ENCODE data around the gene UNC13C. TPM values are rescaled to one million over a fixed set of nuclear protein-coding genes. Genes with fewer than 3 reads are reported as not detected.

Gene UNC13C
- total RNA-seq, 1 donor from 2014 or later, result not detected

DNA sequence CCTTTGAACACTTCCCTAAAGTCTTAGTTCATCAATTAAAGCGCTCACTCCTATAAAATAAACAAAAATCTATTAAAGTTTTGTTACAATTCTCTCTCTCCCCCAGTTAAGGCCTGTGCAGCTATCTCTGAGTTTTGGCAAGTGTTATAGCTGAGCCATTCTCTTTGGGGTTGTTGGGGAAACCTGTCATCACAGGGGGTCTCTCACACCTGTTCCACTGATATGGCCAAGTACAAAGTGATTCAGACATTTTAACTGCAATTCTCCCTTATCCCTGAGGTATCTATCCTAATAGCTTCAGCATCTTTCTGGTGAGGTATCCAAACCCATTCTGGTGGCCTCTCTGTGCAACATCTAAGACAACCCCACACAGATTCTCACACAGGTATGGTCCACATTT, 116.4 kb downstream of the UNC13C start:
- intact Hi-C loops (cut with micrococcal nuclease), result no loop called here
- no peaks in the 10 kb centered on the region for H3K27me3 Mint-ChIP-seq (ENCODE audit: insufficient read depth)
- no peaks in the 10 kb centered on the region for H3K4me1 Mint-ChIP-seq (ENCODE audit: low read depth)
- DNase-seq (ENCODE audit: low spot score), result no peak
- H3K36me3 Mint-ChIP-seq (ENCODE audit: low read depth), result no peaks in the 10 kb centered on the region
- H3K4me3 Mint-ChIP-seq, result no peak overlapping the region
- H3K27ac Mint-ChIP-seq, result no peak overlapping the region
- H3K9me3 Mint-ChIP-seq, result no peaks in the 10 kb centered on the region

DNA sequence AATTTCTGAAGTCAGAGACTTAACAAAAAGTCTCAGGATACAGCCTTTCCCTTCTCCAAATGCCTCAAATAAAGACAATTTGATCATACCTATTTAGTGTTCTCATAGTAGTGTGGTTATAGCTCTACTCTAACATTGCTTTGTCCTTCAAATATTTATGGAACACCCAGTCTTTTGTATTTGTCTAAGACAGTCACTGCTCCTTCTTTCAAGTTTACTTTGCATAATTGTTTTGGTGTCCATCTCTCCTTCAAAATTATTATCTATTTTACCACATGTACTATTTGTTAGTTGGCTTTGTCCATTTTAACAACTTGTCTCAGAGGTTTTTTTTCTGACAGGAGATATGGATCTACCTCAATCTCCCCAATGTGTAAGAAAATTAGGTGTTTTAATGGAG, 118.8 kb downstream of the UNC13C start:
- intact Hi-C loops (cut with micrococcal nuclease), result no loop called here
- Mint-ChIP-seq H3K4me3 (no peak overlapping the region), H3K27ac (no peak overlapping the region), H3K4me1 (ENCODE audit: low read depth) (no peaks in the 10 kb centered on the region), H3K27me3 (ENCODE audit: insufficient read depth) (no peaks in the 10 kb centered on the region), H3K36me3 (ENCODE audit: low read depth) (no peaks in the 10 kb centered on the region), H3K9me3 (no peaks in the 10 kb centered on the region)
- no peak for DNase-seq (ENCODE audit: low spot score)

DNA sequence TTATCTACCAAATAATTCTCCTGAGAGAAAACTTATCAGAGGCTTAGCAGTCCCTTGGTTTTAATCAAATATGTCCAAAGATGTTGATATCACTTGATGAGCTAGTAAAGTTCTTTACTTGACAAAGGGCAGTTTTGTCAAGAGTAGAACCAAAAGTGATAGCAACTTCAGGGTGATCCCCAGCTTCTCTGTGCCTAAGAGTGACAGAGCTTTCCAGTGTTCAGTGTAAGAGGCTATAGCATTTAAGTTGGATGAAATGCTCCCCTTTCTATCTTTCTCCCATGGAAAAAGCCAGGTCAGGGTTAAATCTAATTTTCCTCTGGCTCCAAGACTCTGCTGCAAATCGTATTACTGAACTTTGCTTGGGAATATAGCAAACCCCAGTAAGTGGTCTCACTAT, 120.8 kb downstream of the UNC13C start:
- Mint-ChIP-seq H3K27me3 (ENCODE audit: insufficient read depth) (no peaks in the 10 kb centered on the region), H3K27ac (no peak overlapping the region), H3K4me1 (ENCODE audit: low read depth) (no peaks in the 10 kb centered on the region), H3K36me3 (ENCODE audit: low read depth) (no peaks in the 10 kb centered on the region), H3K4me3 (no peak overlapping the region), H3K9me3 (no peaks in the 10 kb centered on the region)
- intact Hi-C loops (cut with micrococcal nuclease), result no loop called here
- DNase-seq (ENCODE audit: low spot score), result no peak

DNA sequence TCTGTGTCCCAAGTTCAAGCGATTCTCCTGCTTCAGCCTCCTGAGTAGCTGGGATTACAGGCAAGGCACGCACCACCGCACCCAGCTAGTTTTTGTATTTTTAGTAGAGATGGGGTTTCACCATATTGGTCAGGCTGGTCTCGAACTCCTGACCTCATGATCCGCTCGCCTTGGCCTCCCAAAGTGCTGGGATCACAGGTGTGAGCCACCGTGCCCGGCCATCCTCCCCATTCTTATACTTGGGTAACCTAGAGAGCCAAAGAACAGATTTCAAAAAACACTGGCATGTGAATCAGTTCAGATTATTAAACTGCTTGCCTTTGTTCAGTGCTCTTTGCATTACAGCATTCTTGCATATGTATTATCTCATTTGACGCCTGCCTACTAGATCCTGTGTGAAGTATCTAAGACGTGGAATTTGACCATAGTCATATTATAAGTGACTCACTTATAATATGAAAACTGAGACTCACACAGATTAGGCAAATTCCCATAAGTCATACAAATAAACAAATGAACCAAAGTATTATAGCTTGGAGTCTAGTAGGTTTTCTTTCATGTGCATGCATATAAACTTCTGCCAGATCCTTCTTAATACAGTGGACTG, 123.5 kb downstream of the UNC13C start:
- Mint-ChIP-seq H3K36me3 (ENCODE audit: low read depth) (no peaks in the 10 kb centered on the region), H3K4me3 (no peak overlapping the region), H3K27me3 (ENCODE audit: insufficient read depth) (peaks cover 2% of the 10 kb centered on the region), H3K9me3 (no peaks in the 10 kb centered on the region), H3K4me1 (ENCODE audit: low read depth) (no peaks in the 10 kb centered on the region), H3K27ac (no peak overlapping the region)
- intact Hi-C loops (cut with micrococcal nuclease), result no loop called here
- DNase-seq (ENCODE audit: low spot score), result no peak

DNA sequence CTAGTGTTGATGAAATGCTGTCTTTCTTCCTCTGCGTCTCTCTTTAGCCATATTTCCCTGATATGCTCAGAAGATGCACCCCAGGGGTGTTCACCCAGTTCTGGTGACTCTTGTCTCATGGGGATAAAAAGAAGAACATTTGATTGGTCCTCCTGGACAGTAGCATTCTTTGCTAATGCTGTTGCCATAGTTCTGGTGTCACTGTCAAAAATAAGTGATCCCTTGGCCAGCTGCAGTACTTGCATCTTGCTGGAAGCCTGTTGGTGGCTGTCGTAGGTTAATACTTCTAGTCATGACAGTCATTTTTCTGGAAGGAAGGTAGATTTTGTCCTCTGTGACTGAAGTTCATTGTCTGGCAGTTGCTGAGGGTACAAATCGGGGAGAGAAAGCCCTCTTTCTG, 124.5 kb downstream of the UNC13C start:
- peaks cover 2% of the 10 kb centered on the region for H3K27me3 Mint-ChIP-seq (ENCODE audit: insufficient read depth)
- H3K27ac Mint-ChIP-seq, result no peak overlapping the region
- no peak for DNase-seq (ENCODE audit: low spot score)
- intact Hi-C loops (cut with micrococcal nuclease), result no loop called here
- H3K4me1 Mint-ChIP-seq (ENCODE audit: low read depth), result no peaks in the 10 kb centered on the region
- H3K9me3 Mint-ChIP-seq, result no peaks in the 10 kb centered on the region
- H3K4me3 Mint-ChIP-seq, result no peak overlapping the region
- no peaks in the 10 kb centered on the region for H3K36me3 Mint-ChIP-seq (ENCODE audit: low read depth)

DNA sequence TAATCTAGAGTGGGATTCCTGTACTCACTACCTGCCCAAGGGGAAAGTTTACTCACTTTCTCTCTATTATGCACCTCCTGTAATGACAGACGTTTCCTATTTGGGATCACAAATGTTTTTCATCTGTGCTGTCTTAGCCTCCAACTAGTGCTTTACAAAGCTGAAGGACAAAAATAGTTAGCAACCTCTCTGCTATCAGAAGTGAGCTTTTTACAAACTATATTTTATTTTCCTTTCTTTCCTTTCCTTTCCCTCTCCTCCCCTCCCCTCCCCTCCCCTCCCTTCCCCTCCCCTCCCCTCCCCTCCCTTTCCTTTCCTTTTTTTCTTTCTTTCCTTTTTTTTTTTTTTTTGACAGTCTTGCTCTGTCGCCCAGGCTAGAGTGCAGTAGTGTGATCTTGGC, 130.8 kb downstream of the UNC13C start:
- Mint-ChIP-seq H3K4me3 (no peak overlapping the region), H3K27ac (no peak overlapping the region), H3K36me3 (ENCODE audit: low read depth) (no peaks in the 10 kb centered on the region), H3K9me3 (no peaks in the 10 kb centered on the region), H3K4me1 (ENCODE audit: low read depth) (no peaks in the 10 kb centered on the region), H3K27me3 (ENCODE audit: insufficient read depth) (peaks cover 2% of the 10 kb centered on the region)
- intact Hi-C loops (cut with micrococcal nuclease), result no loop called here
- no peak for DNase-seq (ENCODE audit: low spot score)

DNA sequence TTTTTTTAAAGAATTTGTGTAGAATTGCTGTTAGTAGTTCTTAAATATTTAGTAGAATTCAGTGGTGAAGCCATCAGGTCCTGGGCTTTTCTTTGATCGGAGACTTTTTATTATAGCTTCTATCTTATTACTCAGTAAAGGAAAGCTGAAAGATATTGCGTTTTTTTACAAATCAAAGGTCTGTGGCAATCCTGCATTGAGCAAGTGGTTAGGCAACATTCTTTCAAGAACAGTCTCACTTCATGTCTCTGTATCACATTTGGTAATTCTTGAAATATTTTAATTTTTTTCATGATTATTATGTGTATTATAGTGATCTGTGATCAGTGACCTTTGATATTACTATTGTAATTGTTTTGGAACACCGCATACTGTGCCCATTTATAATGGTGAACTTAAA, 140.8 kb downstream of the UNC13C start:
- Mint-ChIP-seq H3K36me3 (ENCODE audit: low read depth) (no peaks in the 10 kb centered on the region), H3K4me3 (no peak overlapping the region), H3K27me3 (ENCODE audit: insufficient read depth) (no peaks in the 10 kb centered on the region), H3K27ac (no peak overlapping the region), H3K4me1 (ENCODE audit: low read depth) (no peaks in the 10 kb centered on the region), H3K9me3 (no peaks in the 10 kb centered on the region)
- DNase-seq (ENCODE audit: low spot score), result no peak
- intact Hi-C loops (cut with micrococcal nuclease), result no loop called here

DNA sequence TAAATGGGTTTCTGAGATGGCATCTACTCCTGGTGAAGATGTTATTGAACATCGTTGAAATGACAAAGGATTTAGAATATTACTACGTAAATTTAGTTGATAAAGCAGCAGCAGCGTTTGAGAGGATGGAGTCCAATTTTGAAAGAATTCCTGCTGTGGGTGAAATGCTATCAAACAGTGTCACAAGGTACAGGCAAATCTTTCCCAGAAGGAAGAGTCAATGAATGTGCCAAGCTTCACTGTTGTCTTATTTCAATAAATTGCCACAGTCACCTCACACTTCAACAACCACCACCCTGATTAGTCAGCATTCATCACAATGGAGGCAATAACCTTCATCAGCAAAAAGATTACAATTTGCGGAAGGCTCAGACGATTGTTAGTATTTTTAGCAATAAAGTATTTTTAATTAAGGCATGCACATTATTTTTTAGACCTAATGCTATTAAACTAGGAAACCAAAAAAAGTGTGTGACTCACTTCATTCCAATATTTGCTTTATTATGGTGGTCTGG, 142.8 kb downstream of the UNC13C start:
- no peaks in the 10 kb centered on the region for H3K4me1 Mint-ChIP-seq (ENCODE audit: low read depth)
- no peaks in the 10 kb centered on the region for H3K27me3 Mint-ChIP-seq (ENCODE audit: insufficient read depth)
- no peak for DNase-seq (ENCODE audit: low spot score)
- intact Hi-C loops (cut with micrococcal nuclease), result no loop called here
- no peaks in the 10 kb centered on the region for H3K9me3 Mint-ChIP-seq
- H3K27ac Mint-ChIP-seq, result no peak overlapping the region
- no peak overlapping the region for H3K4me3 Mint-ChIP-seq
- H3K36me3 Mint-ChIP-seq (ENCODE audit: low read depth), result no peaks in the 10 kb centered on the region

DNA sequence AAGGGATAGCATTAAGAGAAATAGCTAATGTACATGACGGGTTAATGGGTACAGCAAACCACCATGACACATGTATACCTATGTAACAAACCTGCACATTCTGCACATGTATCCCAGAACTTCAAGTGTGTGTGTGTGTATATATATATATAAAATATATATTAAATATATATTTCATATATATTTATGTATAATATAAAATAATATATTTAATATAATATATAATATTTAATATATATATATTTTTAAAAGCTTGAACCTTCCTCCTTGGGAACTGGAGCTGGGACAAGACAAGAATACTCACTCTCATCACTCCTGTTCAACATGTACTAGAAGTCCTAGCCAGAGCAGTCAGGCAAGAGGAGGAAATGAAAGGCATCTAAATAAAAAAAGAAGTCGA, 149.3 kb downstream of the UNC13C start:
- intact Hi-C loops (cut with micrococcal nuclease), result no loop called here
- no peaks in the 10 kb centered on the region for H3K9me3 Mint-ChIP-seq
- no peak for DNase-seq (ENCODE audit: low spot score)
- no peaks in the 10 kb centered on the region for H3K4me1 Mint-ChIP-seq (ENCODE audit: low read depth)
- H3K27ac Mint-ChIP-seq, result no peak overlapping the region
- H3K27me3 Mint-ChIP-seq (ENCODE audit: insufficient read depth), result no peaks in the 10 kb centered on the region
- H3K4me3 Mint-ChIP-seq, result no peak overlapping the region
- no peaks in the 10 kb centered on the region for H3K36me3 Mint-ChIP-seq (ENCODE audit: low read depth)

DNA sequence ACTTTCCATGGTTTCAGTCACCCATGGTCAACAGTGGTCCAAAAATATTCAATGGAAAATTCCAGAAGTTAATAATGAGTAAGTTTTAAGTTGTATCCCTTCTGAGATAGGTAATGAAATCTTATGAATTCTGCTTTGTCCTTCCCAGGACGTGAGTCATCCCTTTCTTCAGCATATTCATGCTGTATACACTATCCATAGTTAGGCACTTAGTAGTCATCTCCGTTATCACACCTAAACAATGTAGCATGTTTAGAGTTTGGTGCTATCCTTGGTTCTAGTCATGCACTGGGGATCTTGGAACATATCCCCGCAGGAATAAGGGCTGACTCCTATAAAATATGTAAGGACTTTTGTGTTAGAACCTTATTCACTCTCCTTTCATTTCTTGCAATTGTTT, 153.2 kb downstream of the UNC13C start:
- Mint-ChIP-seq H3K36me3 (ENCODE audit: low read depth) (no peaks in the 10 kb centered on the region), H3K4me1 (ENCODE audit: low read depth) (no peaks in the 10 kb centered on the region), H3K4me3 (no peak overlapping the region), H3K27me3 (ENCODE audit: insufficient read depth) (no peaks in the 10 kb centered on the region), H3K27ac (no peak overlapping the region), H3K9me3 (no peaks in the 10 kb centered on the region)
- DNase-seq (ENCODE audit: low spot score), result no peak
- intact Hi-C loops (cut with micrococcal nuclease), result no loop called here

DNA sequence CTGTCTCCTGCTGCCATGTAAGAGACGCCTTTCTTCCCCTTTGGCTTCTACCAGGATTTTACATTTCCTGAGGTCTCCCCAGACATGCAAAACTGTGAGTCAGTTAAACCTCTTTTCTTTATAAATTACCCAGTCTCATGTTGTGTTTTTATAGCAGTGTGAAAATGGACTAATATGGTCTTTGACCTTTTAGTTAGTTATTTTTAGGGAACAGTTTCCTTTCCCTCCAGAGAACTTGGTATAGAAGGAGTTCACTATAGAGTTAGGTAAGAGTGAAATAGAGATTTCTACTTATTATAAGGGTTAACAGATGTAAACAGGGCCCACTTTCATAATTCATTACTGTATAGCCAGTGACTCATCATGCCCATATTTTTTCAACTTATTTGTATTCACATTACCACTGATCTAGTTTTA, 170.9 kb downstream of the UNC13C start:
- Mint-ChIP-seq H3K4me3 (no peak overlapping the region), H3K27me3 (ENCODE audit: insufficient read depth) (no peaks in the 10 kb centered on the region), H3K9me3 (no peaks in the 10 kb centered on the region), H3K4me1 (ENCODE audit: low read depth) (no peaks in the 10 kb centered on the region), H3K27ac (no peak overlapping the region), H3K36me3 (ENCODE audit: low read depth) (no peaks in the 10 kb centered on the region)
- DNase-seq (ENCODE audit: low spot score), result no peak
- intact Hi-C loops (cut with micrococcal nuclease), result no loop called here

DNA sequence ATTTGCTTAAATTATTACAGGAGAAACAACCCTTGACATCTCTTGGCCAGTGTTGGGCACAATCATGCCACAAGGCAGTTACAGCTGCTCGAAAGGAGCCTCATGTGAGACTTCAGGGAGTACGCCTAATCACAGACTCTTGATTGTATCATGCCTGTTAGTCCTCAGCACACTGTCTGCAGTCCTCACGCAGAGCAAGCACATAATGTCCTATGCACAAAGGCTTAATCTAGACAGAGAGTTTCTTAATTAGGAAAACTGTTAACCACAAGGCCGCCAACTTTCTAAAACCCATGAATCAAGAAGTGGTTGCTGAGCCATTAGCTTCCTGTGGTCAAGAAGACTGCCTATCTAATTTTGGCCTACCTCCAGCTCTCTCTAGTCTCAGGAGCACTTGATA, 172.0 kb downstream of the UNC13C start:
- no peak for DNase-seq (ENCODE audit: low spot score)
- H3K4me3 Mint-ChIP-seq, result no peak overlapping the region
- H3K27me3 Mint-ChIP-seq (ENCODE audit: insufficient read depth), result no peaks in the 10 kb centered on the region
- intact Hi-C loops (cut with micrococcal nuclease), result no loop called here
- H3K27ac Mint-ChIP-seq, result no peak overlapping the region
- H3K4me1 Mint-ChIP-seq (ENCODE audit: low read depth), result no peaks in the 10 kb centered on the region
- H3K36me3 Mint-ChIP-seq (ENCODE audit: low read depth), result no peaks in the 10 kb centered on the region
- H3K9me3 Mint-ChIP-seq, result no peaks in the 10 kb centered on the region

DNA sequence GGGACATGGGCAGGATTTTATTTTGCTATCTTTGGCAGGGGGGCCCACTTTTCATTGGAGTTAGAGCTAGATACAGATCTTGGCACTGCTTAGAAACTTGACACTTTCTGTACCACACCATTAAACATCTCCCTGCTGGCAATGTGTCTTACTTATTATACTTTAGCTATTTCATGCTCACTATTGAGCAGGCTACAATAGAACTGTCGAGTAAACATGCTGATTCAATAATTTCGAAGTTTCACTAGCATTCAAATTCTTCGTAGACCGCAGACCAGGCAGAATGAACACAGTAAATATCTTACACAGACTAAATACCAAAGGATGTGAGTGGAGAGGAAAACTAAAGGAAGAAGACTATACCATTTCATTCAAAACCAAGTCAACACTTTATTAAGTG, 180.8 kb downstream of the UNC13C start:
- Mint-ChIP-seq H3K9me3 (no peaks in the 10 kb centered on the region), H3K4me3 (no peak overlapping the region), H3K27me3 (ENCODE audit: insufficient read depth) (no peaks in the 10 kb centered on the region), H3K4me1 (ENCODE audit: low read depth) (no peaks in the 10 kb centered on the region), H3K27ac (no peak overlapping the region), H3K36me3 (ENCODE audit: low read depth) (no peaks in the 10 kb centered on the region)
- no peak for DNase-seq (ENCODE audit: low spot score)
- intact Hi-C loops (cut with micrococcal nuclease), result no loop called here

DNA sequence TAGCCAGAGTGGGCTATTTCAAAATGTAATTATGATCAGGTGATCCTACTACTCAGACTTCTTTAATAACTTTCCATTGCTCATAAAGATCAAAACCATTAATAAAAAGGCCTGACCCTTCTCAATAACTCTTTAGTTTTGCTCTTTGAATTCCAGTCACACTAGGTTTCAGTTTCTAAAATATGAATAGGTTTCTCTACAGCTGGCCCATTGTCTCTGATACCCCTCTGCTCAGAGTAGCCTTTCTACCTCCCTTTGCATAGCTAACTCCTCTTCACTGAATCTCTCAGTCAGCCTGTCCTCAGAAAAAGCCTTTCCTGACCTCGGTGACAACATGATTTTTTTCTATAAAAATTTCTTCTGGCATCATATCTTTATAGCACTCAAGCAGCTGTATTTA, 209.1 kb downstream of the UNC13C start:
- Mint-ChIP-seq H3K4me1 (ENCODE audit: low read depth) (no peaks in the 10 kb centered on the region), H3K27ac (no peak overlapping the region), H3K36me3 (ENCODE audit: low read depth) (no peaks in the 10 kb centered on the region), H3K27me3 (ENCODE audit: insufficient read depth) (peaks cover 2% of the 10 kb centered on the region), H3K9me3 (peaks cover 5% of the 10 kb centered on the region), H3K4me3 (no peak overlapping the region)
- intact Hi-C loops (cut with micrococcal nuclease), result no loop called here
- DNase-seq (ENCODE audit: low spot score), result no peak
